Measurements from ENCODE around the gene CDT1.

Gene CDT1

DNA sequence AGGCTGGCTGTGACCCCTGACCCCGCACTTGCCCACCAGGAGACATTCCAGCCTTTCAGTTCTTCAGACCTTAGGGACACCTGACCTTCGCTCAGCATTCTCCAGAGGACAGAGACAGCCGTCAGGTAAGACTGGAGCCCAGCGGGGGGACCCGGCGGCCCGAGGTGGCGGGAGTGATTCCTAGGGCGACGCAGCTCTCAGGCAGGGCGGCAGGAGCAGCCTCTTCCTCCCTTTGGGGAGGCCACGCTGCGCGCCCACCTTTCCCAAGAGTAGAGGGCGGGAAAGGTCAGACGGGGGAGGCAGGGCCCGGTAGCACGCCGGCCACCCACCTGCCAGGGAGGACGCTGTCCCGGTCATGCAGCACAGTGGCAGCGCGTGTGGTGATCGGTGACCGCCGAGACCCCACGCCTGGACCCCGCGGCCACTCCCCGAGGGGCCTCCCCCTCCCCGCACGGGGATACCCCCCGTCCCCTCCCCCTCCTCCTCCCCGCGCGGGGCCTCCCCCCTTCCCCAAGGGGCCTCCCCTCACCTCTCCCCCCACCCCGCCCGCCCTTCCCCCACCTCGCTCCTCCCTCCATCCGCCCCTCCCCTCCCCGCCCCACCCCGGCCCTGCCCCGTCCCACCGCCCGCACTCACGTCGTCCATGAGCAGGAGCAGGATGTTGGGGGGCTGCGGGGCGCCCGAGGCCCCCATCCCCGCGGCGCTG is 52.7 kb downstream of the CDT1 start:
- DNase-seq (ENCODE audit: low read depth) = peak; percentile 9

DNA sequence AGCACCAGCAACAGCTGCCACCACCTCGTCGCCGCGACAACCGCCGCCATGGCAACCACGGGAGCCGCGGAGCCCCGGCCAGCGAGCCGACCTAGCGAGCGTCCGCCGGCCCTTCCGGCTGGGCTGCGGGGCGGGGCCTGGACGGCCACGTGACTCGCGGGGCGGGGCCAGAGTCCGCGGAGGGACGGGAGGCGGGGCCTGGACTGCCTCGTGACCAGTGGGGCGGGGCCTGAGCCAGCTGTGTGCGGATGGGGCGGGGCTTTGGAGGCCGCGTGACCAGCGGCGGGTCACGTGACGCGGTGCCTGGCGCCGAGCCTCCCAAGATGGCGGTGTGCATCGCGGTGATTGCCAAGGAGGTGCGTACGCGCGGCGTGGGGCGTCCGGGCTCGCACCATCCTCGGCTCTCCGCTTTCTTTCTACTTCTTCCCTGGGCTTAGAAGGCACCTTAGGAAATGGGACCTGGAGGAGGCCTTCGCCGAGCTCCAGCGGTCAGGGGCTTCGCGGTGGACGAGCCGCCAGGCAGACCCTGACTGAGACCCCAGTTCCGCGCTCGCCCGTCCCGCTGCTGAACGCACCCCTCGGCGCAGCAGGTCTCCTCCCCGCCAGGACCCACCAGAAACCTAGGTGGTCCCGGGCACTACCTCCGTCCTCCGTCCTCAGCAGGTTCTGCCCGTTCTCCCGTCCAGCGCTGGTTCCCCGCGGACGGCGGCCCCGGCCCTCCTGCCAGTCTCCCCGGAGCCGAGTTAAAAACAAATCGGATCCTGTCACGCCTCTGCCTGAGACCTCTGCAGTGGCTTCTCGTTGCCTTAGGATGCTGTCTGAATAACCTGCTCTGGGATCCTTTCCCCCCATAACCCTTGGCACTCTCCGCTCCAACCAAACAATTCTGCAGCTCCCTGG is 53.5 kb downstream of the CDT1 start, which contains the start of the genes GALNS and TRAPPC2L:
GALNS (minus strand) TSS at position 120 of the 900 bp plus-strand sequence; CDS start at position 50, 70 bp downstream.
TRAPPC2L (plus strand) TSS at position 300 of the 900 bp plus-strand sequence; CDS start at position 324, 24 bp downstream.
- DNase-seq (ENCODE audit: low read depth) = peak; percentile 99

DNA sequence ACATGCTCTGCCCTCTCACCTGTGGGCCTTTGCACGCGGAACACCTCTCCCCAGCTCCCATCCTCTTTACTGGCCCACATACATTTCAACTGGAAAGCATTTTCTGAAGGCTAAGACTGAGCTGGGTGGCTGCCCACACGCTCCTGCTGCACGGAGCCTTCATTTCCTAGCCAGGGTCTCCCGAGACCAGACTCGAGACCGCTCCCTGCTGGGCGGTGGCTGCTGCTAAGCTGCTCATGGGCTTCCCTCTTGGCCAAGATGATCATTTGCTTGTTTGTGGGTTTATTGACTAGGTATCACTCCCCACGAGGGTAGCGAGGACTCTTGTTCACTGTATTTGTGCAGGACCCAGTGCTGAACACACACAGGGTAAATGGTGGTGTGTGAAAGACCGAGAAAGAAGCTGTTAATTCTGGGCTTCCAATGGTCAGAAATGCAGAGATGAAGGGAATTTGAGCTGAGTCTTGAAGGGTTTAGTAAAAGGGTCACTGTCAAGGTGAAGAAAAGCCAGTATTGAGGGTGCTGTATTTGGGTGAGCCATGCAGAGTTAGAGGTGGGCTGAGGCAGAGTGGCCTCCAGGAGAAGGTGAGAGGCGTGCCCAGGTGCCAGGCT is 54.2 kb downstream of the CDT1 start:
- DNase-seq (ENCODE audit: low read depth) = peak; percentile 70
